GM18517 (cell line): ENCODE measurements around the gene LCN1.

ENCODE experiments used
- ATAC-seq: cut with Tn5 transposase; IDR thresholded peaks from one replicate; pipeline ENCODE4 v1.9.1; 2021; ENCODE audit warnings: mild to moderate bottlenecking, moderate library complexity; ENCODE audit not compliant: unreplicated experiment

LCN1 gene

GRCh38 chr9:135520916-135521607, at the start of gene LCN1:
LCN1 (plus strand) TSS chr9:135521440; CDS start chr9:135521498, 58 bp downstream.
- no peak for ATAC-seq

DNA sequence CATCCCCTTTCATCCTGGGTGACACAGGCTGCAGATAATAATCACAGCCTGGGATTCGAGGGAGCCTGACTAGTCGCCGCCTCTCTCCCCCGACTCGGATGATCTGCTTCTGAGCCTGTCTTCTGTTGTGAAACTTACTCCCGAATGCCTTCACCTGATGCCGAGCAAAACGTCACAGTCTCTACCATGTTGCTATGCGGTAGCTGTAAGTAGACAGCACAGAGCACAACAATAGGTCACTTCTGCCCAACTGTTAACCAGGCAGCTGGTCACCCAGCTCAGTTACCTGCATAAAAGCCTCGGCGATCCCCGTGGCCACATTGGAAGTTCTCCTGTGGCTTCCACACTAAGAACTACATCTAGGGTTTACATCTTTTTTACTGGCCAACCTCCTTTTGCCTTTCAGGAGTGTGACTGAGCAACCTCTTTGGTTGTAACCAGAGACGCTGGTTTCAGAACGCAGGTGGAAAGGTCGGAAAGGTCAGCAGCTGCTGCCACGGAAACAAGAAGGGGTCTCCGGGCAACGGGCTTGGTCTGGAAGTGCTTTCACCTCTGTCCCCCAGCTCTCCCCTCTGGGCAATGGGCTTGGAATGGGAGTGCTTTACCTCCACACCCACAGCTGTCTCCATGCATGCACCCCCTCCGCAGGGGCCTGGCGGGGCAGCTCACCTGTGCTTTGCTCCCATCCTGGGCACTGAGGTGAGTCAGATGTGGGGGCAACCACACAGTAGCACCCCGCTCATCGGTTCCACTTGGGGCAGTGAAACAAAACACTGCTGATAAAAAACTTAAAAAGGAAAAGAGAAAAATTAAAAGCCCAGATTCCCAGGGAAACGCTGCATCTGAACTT, 49.2 kb upstream of the LCN1 start:
- ATAC-seq, result no peak

GRCh38 chr9:135473972-135474543, 47.2 kb upstream of the LCN1 start:
- no peak for ATAC-seq

DNA sequence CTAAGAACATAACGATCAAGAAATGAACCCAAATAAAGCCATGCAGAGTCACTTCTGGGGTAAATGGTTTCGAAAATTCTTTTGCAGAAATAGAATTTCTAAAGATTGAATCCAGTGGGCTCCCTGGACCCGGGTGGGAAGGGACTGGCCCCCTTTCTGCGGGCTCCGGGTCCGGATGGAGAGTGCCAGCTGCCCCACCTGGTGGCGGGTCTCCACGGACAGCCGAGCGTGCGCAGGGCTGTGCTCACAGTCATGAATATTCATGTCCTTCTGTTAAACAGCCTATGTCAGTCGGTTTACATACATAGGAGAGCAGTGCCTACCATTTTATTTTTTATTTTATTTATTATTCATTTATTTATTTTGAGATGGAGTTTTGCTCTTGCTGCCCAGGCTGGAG, 46.3 kb upstream of the LCN1 start:
- ATAC-seq, result no peak

DNA sequence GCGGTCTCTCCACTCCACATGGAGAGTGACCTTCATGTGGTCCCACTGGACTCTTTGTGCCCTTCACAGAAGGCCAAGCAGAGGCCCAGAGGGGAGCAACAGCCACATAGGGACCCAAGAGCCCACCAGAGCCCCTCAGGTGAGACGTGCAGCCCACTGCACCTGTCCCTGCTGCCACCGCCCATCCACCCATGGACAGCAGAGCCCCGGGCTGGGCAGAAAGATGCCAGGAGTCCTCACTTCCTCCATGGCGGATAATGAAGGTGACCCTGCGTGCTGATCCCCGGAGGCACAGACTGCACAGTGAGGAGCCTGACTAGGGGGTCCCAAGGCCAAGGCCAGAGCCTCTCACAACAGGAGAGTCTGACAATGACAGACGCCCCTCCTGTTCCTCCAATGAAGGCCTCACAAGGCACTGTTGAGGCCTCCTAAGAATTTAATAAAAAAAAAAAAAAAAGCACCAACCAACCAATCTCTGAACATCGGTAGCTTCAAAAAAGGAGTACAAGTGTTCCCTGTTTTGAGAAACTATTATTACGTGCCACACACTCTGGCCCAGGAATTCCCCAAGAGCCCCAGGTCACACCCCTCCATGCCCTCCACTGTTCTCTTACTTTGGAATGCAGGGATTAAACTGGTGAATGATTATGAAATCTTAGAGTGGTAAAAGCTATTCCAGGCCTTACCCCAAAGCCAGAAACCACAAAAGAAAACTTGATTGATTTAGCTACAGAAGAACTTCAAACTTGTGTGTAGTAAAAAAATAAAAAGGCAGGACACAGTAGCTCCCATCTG, 44.5 kb upstream of the LCN1 start:
- ATAC-seq, result no peak

GRCh38 chr9:135478191-135478590, 43.0 kb upstream of the LCN1 start:
- no peak for ATAC-seq

- no peak for ATAC-seq
These were observed 42.3 kb upstream of the LCN1 start for GRCh38 chr9:135478829-135479468.

GRCh38 chr9:135479469-135480052, 41.7 kb upstream of the LCN1 start, which contains the start of gene PPP1R26:
PPP1R26 (plus strand) TSS chr9:135479782; CDS start chr9:135484511, 4,729 bp downstream.
- ATAC-seq, result no peak

- ATAC-seq, result no peak
These were observed 40.9 kb upstream of the LCN1 start for GRCh38 chr9:135480071-135480939.

- ATAC-seq, result no peak
These were observed 40.3 kb upstream of the LCN1 start for GRCh38 chr9:135480940-135481310.

DNA sequence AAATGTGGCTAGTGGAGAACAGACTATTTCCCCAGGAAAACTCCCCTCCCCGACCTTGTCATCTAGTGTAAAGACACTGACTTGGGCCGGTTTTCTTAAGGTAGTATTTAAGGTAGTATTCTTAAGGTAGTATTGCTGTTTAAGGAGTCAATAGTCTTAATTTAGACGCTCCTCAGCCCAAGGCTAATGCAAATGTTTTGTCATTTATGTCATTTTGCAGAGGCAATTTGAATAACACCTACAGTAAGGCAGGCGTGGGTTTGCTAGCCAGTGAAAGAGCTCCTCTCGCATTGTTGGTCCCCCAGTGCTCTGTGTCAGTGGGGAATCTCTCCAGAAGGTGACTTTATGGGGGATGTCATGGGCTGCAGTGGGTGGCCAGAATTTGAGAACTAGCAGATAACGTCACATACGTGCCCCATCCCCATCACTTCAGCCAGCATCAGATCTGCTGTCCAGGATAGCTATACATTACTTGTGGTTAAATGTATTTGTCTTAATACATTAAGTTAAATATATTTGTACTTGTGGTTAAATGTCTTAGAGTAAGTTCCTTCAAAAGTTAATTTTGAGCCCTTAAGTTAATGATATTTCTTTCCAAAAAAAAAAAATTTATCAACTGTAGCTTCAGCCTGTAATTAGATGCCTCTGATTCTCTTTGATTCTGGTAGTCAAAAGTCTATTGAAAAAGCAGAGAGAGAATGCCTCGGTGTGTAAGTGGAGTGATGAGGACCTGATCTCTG, 39.1 kb upstream of the LCN1 start:
- no peak for ATAC-seq

DNA sequence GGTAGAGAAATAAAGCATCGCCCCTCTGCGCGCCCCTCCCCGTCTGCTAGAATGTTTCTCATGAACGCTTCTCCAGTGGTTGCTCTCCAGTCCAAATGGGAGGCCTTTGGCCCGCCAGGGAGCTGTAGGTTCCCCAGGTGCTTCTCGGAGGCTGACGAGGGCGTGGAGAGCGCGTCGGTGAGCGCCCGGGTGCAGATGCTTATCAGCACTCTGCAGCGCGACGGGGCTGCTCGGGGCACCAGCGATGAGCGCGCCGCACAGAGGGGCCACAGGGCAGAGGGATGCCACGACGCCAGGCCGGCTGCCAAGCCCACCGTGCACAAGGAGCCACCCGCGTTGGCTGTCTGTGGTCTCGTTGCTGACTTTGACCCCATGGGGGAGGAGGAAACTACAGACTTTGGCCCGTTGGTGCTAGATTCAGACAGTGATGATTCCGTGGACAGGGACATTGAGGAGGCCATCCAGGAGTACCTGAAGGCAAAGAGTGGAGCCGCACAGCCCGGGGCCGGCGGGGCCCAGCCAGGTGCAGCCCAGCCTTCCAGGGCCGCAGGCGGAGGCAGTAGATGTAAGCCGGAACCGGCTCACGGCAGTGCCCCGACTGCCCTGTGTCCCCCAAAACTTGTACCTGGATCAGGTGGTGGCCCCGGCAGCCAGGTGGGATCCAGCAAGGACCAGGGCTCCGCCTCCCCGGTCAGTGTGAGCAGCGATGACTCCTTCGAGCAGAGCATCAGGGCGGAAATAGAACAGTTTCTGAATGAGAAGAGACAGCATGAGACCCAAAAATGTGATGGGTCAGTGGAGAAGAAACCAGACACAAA, 36.6 kb upstream of the LCN1 start:
- ATAC-seq, result no peak

GRCh38 chr9:135485385-135485784, 35.9 kb upstream of the LCN1 start:
- ATAC-seq, result no peak

GRCh38 chr9:135485832-135486231, 35.4 kb upstream of the LCN1 start:
- no peak for ATAC-seq

DNA sequence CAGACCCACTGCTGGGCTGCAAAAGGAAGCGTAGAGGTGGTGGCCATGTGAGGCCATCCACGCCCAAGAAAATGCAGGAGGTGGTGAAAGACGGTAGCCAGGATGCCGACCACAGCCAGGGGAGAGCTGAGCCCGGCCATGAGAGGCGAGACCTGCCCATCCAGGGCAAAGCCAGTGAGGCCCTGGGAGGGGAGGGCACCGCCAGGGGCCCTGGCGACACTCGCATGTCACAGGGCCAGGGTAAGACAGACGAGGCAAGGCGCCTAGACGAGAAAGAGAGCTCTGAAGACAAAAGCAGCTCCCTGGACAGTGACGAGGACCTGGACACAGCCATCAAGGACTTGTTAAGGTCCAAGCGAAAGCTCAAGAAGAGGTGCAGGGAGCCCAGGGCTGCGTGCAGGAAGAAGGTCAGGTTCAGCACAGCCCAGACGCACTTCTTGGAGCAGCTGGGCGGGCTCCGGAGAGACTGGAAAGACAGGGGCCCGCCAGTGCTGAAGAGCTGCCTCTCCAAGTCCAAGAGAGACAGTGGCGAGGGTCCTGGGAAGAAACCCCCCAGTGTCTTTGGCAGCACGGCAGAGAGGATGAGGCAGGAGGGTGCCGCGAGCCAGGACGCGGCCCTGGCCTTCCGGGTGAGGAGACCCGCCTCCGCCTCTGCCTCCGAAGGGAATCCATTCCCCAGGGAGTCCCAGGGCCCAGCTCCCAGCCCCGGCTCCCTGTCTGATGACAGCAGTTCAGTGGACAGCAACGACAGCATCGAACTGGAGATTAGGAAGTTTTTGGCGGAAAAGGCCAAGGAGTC, 34.8 kb upstream of the LCN1 start:
- ATAC-seq, result no peak

- ATAC-seq, result no peak
These were observed 33.8 kb upstream of the LCN1 start for GRCh38 chr9:135487281-135488012.
